GM21723 (cell line): Measurements from ENCODE around the gene CCDC9.
"Not testable (repeated sequence)": the region's sequence is repeated elsewhere in the genome, so short reads cannot be mapped to it uniquely, and the experiment has no call there.

Source experiments
- ATAC-seq: cut with Tn5 transposase; IDR thresholded peaks from one replicate; pipeline ENCODE4 v1.9.1; 2021; ENCODE audit warnings: mild to moderate bottlenecking, moderate library complexity; ENCODE audit not compliant: unreplicated experiment

CCDC9 gene

DNA sequence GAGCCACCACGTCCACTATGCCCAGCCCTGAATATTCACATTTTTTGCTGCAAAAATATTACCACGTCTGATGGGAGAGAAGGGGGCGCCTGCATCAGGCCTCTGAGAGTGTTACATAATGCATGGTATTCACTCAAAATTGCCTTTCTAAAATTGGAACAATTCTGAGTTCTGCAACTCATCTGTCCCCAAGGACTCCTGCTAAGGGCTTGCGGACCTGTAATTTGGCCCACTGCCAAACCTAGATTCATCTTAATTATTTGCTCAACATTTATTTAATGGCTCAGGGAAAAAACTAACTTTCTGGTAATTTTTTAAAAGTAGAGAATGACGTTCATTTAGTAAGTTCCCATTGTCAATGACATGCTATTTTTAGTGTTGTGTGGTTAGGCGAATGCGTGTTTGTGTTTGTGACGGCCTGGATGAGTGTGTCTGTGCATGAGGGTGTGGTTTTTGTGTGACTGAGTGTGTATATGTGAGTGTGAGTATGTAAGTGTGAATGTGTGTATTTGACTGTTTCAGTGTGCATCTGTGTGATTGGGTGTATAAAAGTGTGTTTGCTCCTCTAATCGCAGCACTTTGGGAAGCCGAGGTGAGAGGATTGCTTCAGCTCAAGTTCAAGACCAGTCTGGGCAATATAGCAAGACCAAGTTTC lies 27.2 kb downstream of the CCDC9 start:
- ATAC-seq: no peak

DNA sequence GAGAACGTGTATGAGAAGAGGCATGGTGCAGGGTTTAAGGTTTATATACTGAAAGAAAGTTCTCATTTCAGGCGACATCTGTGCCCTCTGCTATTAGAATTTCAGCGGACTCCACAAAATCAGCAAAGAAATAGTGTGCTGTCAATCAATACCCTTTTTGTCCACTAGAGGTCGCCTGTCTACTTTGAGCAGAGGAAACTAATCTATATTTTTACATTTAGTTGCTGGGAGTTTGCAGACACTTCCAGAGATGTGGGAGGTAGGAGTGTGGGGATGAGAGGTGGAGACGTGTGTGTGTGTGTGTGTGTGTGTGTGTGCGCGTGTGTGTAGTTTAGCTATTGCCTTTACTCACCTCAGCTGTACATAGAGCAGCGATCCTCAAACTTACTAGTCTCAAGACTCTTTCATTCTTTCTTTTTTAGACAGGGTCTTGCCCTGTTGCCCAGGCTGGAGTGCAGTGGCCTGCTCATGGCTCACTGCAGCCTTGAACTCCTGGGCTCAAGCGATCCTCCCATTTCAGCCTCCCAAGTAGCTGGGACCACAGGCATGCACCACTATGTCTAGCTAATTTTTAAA lies 28.1 kb downstream of the CCDC9 start:
- no peak for ATAC-seq

DNA sequence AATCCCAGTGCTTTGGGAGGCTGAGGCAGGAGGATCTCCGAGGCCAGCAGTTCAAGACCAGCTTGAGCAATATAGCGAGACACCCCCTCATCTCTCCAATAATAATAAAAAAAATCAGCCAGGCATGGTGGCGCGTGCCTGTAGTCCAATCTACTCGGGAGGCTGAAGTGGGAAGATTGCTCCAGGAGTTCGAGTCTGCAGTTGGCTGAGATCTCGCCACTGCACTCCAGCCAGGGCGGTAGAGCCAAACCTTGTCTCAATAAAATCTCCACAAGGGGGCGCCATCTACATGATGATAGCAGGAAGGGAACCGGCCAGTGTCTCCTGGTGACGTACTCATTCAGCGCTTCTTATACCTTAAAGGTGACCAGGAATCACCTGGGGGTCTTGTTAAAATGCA lies 39.7 kb downstream of the CCDC9 start:
- no peak for ATAC-seq

DNA sequence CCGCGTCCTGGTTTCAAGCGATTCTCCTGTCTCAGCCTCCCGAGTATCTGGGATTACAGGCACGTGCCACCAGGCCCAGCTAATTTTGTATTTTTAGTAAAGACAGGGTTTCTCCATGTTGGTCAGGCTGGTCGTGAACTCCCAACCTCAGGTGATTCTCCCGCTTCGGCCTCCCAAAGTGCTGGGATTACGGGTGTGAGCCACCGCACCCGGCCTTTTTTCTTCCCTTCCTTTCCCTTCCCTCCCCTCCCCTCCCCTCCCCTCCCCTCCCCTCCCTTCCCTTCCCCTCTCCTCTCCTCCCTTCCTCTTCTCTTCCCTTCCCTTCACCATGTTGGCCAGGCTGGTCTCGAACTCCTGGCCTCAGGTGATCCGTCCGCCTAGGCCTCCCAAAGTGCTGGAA lies 44.5 kb downstream of the CCDC9 start:
- ATAC-seq: not testable (repeated sequence)

DNA sequence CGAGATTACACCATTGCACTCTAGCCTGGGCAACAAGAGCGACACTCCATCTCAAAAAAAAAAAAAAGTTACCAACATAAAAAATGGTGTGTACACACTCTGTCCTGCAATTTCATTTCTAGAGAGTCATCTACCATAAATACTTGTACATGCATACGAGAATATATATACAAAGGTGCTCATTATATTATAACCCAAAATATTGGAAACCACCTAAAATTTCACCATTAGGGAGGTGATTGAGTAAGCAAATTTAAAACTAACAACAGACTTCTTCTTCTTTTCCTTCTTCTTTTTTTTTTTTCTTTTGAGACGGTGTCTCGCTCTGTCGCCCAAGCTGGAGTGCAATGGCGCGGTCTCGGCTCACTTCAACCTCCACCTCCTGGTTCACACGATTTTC lies 45.9 kb downstream of the CCDC9 start:
- no peak for ATAC-seq

DNA sequence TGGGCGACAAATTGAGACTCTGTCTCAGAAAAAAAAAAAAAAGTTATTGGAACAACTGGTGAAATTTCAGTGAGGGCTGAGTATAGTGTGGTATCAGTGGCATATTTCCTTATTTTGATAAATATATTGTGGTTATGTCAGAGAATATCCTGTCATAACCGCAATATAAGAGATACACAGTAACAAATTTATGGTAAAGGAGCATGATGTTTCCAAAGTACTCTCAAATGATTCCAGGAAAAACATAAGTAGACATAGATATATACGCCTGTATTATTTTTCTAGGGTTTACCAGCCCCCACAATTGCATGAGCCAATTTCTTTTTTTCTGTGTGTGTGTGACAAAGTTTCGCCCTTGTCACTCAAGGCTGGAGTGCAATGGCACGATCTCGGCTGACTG lies 47.6 kb downstream of the CCDC9 start:
- no peak for ATAC-seq

DNA sequence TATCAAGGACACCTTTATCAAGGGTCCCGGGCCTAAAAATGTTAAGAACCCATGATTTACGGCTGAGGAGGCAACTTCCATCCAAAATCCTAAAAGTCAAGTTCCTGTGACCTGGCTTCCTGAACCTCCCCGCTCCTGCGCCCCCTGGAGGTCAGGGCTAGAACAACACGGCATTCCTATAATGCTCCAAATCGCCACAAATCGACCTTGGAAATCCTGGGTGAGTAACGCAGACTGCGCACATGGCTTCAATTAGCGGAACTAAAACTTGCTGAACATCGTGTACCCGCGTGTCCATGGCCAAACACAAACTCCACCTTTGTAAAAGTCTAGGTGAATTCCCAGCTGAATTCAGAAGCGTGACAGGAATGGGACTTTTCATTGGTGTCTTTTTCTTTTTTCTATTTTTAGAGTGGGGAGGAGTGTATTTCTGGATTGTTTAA lies 49.0 kb downstream of the CCDC9 start:
- no peak for ATAC-seq

DNA sequence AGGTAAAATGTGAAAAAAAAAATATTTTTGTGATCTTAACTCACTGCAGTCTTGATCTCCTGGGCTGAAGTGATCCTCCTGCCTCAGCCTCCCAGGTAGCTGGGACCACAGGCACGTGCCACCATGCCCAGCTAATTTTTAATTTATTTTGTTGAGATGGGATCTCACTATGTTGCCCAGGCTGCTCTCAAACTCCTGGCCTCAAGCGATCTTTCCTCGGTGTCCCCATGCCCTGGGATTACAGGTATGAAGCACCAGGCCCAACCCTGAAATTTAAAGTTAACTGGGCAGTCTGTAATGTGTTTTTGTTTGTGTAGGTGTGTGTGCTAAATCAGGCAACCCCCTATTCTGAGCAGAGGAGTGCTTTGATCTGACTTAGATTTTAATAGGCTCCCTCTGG lies 50.0 kb downstream of the CCDC9 start:
- ATAC-seq: no peak

DNA sequence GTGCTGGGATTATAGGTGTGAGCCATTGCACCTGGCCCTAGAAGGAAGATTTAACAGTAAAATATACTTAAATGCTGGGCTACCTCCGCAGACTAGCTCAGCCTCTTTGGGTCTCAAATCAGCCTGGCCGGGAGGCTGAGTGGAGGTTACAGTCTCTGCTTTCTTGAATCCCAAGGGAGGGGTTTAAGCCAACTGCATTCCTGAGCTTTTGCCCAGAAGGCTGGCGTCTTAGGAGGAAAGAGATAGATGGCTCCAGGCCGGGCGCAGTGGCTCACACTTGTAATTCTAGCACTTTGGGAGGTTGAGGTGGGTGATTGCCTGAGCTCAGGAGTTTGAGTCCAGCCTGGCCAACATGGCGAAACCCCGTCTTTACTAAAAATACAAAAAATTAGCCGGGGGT lies 52.7 kb downstream of the CCDC9 start:
- ATAC-seq: no peak

DNA sequence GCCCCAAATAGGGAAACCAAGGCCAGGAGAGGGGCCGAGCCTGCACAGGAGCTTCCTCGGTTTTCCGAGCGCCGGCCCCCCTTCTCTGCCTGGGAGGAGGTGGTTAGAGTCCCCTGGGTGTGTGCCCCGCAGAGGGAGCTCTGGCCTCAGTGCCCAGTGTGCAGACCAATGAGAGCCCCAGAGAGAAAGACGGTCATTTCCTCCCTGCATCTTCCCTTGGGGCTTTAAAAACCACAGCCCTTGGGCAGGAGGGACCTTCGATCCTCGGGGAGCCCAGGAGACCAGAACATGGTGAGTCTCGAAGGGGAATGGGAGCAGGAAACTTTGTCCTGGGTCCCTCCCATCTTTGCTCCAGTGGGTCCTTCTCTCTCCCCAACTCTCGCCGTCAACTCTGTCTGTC lies 53.3 kb downstream of the CCDC9 start, which contains the start of gene C5AR1:
TSS of gene C5AR1 (plus strand) at position 254 of the 400 bp plus-strand sequence. CDS start at position 289, 35 bp downstream.
- no peak for ATAC-seq

DNA sequence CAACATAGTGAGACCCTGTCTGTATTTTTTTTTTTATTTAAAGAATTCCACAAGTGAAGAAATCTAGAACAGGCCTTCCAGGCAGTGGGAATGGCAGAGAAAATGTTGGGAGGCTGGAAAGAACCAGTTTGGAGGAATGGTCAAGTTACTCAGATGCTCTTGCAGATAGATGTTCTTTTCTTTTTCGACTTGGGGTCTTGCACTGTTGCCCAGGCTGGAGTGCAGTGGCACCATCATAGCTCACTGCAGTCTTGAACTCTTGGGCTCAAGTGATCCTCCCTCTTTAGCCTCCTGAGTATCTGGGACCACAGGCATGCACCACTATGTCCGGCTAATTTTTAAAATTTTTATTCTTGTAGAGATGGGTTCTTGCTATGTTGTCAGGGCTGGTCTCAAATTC lies 54.0 kb downstream of the CCDC9 start:
- ATAC-seq: no peak

DNA sequence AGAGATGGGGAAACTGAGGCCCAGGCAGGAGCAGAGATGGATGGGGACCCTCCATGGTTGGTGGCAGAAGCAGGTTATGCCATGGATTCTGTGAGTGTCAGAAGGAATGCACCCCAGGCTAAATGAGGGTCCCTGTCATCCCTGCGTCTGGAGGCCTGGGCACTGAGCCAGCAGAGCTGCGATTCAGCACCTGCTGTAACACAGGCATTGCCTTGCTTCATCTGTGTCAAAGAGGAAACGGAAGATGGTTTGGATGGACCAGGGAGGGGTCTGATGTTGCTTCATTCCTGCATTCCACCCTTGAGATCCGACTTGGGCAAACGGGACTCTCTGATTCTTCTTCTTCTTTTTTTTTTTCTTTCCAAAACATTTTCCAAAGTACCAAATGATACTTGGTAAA lies 54.5 kb downstream of the CCDC9 start:
- no peak for ATAC-seq

DNA sequence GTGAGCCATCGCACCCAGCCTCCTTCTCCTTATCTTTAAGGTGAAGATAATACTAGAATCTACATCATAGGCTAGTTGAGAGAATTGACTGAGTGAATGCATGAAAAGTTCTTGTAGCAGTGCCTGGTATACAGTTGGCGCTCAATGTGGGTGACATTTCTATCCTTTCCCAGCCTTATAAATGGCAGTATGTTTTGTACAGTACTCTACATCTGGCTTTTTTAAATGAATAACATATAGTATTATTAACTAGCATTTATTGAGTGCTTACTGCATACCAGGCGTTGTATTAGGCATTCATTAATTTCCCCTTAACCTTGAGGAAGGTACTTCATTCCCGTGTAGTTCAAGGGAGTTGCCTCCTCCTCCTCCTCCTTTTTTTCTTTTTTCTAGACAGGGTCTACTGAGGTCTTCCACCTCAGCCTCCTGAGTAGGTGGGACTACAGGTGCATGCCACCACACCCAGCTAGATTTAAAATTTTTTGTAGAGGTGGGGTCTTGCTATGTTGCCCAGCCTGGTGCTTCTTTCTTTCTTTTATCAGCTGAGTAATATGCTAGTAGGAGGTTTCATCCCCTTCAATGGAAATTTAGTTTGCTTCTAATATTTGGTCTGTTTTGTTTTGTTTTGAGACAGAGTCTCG lies 56.2 kb downstream of the CCDC9 start:
- no peak for ATAC-seq

DNA sequence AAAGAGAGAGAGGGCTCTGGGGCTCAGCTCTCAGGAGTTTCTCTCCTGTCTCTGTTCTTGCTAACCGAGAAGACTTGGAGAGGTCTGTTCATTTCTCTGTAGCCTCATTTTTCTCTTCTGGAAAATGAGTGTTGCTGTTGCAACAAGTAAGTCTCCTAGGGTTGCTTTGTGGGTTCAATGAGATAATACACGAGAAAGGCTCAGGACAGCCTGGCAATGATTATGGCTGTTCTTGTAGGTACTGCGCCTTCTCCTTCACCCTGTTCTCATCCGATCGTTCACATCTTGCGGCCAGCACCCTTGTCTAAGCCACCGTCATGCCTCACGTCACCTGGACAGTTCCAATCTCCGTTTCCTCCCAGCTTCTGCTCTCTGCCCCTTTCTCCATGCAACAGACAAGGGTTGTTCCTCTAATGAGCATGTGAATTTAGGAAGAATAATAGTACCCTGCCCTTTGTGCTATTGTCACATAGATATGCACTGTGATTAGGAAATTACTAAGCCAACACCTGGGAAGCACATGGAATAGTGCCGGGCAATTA lies 57.5 kb downstream of the CCDC9 start:
- no peak for ATAC-seq

DNA sequence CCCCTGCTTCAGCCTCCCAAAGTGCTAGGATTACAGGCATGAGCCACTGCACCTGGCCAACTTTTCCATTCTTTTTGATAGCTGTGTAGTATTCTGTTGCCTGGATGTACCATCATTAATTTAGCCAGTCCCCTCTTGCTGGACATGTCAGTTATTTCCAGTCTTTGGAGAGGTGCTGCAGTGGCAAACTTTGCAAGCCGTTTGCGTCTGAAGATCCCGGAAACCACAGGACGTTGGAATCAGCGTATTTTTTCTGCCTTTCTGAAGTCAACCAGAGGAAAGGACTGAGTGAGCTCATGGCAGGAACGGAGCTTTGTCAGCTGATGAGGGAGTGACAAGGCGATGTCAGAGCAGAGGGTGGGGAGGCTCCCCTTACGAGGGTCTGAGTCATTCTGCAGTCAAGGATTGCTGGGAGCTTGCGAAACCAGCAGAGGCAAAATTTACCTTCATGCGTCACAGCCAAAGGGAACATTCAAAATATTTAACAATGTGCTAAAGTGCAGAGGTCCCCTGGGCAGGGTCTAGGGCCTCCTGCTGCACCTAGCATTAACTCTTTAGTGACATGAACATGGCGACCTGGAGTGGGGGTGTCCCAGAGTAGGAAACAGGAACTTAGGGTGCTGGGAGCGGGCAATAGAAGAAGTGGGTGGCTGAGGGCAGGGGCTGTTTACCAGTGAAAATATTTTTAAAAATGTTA lies 58.9 kb downstream of the CCDC9 start:
- no peak for ATAC-seq

DNA sequence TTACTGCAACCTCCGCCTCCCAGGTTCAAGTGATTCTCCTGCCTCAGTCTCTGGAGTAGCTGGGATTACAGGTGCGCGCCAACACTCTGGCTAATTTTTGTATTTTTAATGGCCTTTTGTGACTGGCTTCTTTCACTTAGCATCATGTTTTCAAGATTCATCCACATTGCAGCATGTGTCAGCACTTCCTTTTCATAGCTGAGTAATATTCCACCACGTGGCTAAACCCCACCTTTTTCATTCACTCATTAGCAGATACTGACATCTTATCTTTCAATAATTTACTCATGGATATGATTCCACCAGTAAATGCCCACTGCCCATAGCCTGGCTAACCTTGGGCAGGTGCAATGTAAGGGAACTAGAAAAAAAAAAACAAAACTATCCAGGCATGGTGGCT lies 60.2 kb downstream of the CCDC9 start:
- ATAC-seq: no peak

DNA sequence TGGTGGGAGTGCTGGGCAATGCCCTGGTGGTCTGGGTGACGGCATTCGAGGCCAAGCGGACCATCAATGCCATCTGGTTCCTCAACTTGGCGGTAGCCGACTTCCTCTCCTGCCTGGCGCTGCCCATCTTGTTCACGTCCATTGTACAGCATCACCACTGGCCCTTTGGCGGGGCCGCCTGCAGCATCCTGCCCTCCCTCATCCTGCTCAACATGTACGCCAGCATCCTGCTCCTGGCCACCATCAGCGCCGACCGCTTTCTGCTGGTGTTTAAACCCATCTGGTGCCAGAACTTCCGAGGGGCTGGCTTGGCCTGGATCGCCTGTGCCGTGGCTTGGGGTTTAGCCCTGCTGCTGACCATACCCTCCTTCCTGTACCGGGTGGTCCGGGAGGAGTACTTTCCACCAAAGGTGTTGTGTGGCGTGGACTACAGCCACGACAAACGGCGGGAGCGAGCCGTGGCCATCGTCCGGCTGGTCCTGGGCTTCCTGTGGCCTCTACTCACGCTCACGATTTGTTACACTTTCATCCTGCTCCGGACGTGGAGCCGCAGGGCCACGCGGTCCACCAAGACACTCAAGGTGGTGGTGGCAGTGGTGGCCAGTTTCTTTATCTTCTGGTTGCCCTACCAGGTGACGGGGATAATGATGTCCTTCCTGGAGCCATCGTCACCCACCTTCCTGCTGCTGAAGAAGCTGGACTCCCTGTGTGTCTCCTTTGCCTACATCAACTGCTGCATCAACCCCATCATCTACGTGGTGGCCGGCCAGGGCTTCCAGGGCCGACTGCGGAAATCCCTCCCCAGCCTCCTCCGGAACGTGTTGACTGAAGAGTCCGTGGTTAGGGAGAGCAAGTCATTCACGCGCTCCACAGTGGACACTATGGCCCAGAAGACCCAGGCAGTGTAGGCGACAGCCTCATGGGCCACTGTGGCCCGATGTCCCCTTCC lies 63.9 kb downstream of the CCDC9 start:
- no peak for ATAC-seq
